HCT116 (cell line): ENCODE measurements around the gene SDK1. TPM values are rescaled to one million over a fixed set of nuclear protein-coding genes. Genes with fewer than 3 reads are reported as not detected.

Experiments used
- ATAC-seq: fragments of 200-7000 bp; cut with Tn5 transposase; 2 replicates; pipeline ENCODE4 v1.9.1; 2020; ENCODE audit warnings: mild to moderate bottlenecking, moderate library complexity
- BruUV-seq: library from RNA; stranded (reverse); fragments of 400-500 nt; replicated peaks from 2 replicates; lab custom pipeline; 2021; lab: Mats Ljungman, UMichigan
- CTCF ChIA-PET: fragments of 300-600 bp; sonication (Branson Sonifier 250); formaldehyde crosslinking; loops from one replicate; lab custom pipeline; 2021; ENCODE audit warnings: antibody characterized with exemption; lab: Charles Lee
- POLR2A ChIA-PET: fragments of 300-600, 350-600 bp; sonication (Branson Sonifier 250); formaldehyde crosslinking; loops from one replicate; lab custom pipeline; 2021; ENCODE audit warnings: antibody characterized with exemption; lab: Charles Lee
- RAD21 ChIA-PET, 2 experiments: fragments of 300-600 bp; sonication (Branson Sonifier 250); formaldehyde crosslinking; loops; one replicate each; lab custom pipeline; 2023; ENCODE audit warnings: low total read pairs in 2 of 2; ENCODE audit not compliant: uncharacterized antibody in 2 of 2, unreplicated experiment in 2 of 2, low non-redundant PET in 1 of 2; lab: Charles Lee
- DNase-seq: peaks from one replicate; pipeline ENCODE4 v3.0.0-alpha.2; 2010; ENCODE audit warnings: low read depth, low spot score
- H2AFZ ChIP-seq: fragments of 200-600 bp; shearing (Covaris generic), sonication (generic); 2 replicates; pipeline ENCODE4 v1.6.1; 2017; ENCODE audit warnings: low read depth, mixed run types, mixed read lengths, antibody characterized with exemption, low read length; ENCODE audit not compliant: poor library complexity, severe bottlenecking
- H3K27ac ChIP-seq: 2 replicates; pipeline ENCODE4 v1.5.1; 2012; ENCODE audit warnings: low read depth, low read length
- H3K27me3 ChIP-seq: fragments of 200-600 bp; sonication (generic); 2 replicates; pipeline ENCODE4 v1.6.1; 2016; ENCODE audit warnings: mixed run types, low read length, mixed read lengths; ENCODE audit not compliant: insufficient read depth
- H3K36me3 ChIP-seq, 2 experiments: fragments of 200-500 bp in 1 of 2; fragments of 200-600 bp in 1 of 2; sonication (Bioruptor generic) in 1 of 2; sonication (generic) in 1 of 2; 2 replicates each; pipeline versions ENCODE4 v1.5.1 to v1.6.1; 2014 to 2016; ENCODE audit warnings: low read length in 2 of 2, inconsistent platforms in 1 of 2, mixed read lengths in 1 of 2, mixed run types in 1 of 2; ENCODE audit not compliant: insufficient read depth in 2 of 2, control insufficient read depth in 1 of 2
- H3K4me1 ChIP-seq, 2 experiments: fragments of 200-600 bp in 1 of 2; sonication (generic) in 1 of 2; 2 replicates each; pipeline versions ENCODE4 v1.5.1 to v1.6.1; 2012 to 2017; ENCODE audit warnings: low read length in 2 of 2, inconsistent platforms in 1 of 2, mild to moderate bottlenecking in 1 of 2, mixed read lengths in 1 of 2, mixed run types in 1 of 2, moderate library complexity in 1 of 2; ENCODE audit not compliant: insufficient read depth in 2 of 2, control insufficient read depth in 1 of 2
- H3K4me2 ChIP-seq: fragments of 200-600 bp; sonication (generic); 2 replicates; pipeline ENCODE4 v1.6.1; 2017; ENCODE audit warnings: mixed run types, low read length, mixed read lengths
- H3K4me3 ChIP-seq, 2 experiments: fragments of 200-600 bp in 1 of 2; sonication (generic) in 1 of 2; replicated peaks in 1 of 2; 2 replicates each; pipeline ENCODE4 v1.5.1; 2011 to 2016; ENCODE audit warnings: low read length in 2 of 2, control low read depth in 1 of 2, low read depth in 1 of 2, mild to moderate bottlenecking in 1 of 2, mixed read lengths in 1 of 2, mixed run types in 1 of 2
- H3K79me2 ChIP-seq: fragments of 200-600 bp; sonication (generic); 2 replicates; pipeline ENCODE4 v1.6.1; 2017; ENCODE audit warnings: mild to moderate bottlenecking, mixed run types, low read length, moderate library complexity, mixed read lengths; ENCODE audit not compliant: insufficient read depth
- H3K9ac ChIP-seq: fragments of 200-600 bp; sonication (generic); 2 replicates; pipeline ENCODE4 v1.6.1; 2016; ENCODE audit warnings: low read length, mixed read lengths
- H3K9me2 ChIP-seq: fragments of 200-600 bp; sonication (generic), shearing (Covaris generic); 2 replicates; pipeline ENCODE4 v1.6.1; 2017; ENCODE audit warnings: mixed run types, mild to moderate bottlenecking, moderate library complexity; ENCODE audit not compliant: insufficient read depth
- H3K9me3 ChIP-seq, 2 experiments: fragments of 200-500 bp in 1 of 2; fragments of 200-600 bp in 1 of 2; sonication (Bioruptor generic) in 1 of 2; sonication (generic) in 1 of 2; 2 replicates each; pipeline ENCODE4 v1.6.1; 2014 to 2017; ENCODE audit warnings: low read length in 2 of 2, mixed read lengths in 2 of 2, inconsistent platforms in 1 of 2, low read depth in 1 of 2, mild to moderate bottlenecking in 1 of 2, mixed run types in 1 of 2, moderate library complexity in 1 of 2; ENCODE audit not compliant: control insufficient read depth in 1 of 2, insufficient read depth in 1 of 2
- H4K20me1 ChIP-seq: fragments of 200-600 bp; sonication (generic), shearing (Covaris generic); 2 replicates; pipeline ENCODE4 v1.6.1; 2017; ENCODE audit warnings: mixed run types, mild to moderate bottlenecking, moderate library complexity; ENCODE audit not compliant: insufficient read depth
- ATF3 ChIP-seq: IDR thresholded peaks from 2 replicates; pipeline ENCODE4 v1.6.1; 2012
- CBX3 ChIP-seq: IDR thresholded peaks from 2 replicates; pipeline ENCODE4 v1.6.1; 2012; ENCODE audit warnings: low read depth
- CEBPB ChIP-seq: IDR thresholded peaks from 2 replicates; pipeline ENCODE4 v1.6.1; 2012; ENCODE audit warnings: low read depth
- ELF1 ChIP-seq: IDR thresholded peaks from 2 replicates; pipeline ENCODE4 v1.6.1; 2012; ENCODE audit warnings: low read depth, borderline replicate concordance
- EZH2phosphoT487 ChIP-seq: fragments of 200-600 bp; IDR thresholded peaks from 2 replicates; pipeline ENCODE4 v1.6.1; 2018; ENCODE audit warnings: antibody characterized with exemption, borderline replicate concordance
- FOSL1 ChIP-seq: IDR thresholded peaks from 2 replicates; pipeline ENCODE4 v1.6.1; 2012; ENCODE audit warnings: low read depth
- JUND ChIP-seq: IDR thresholded peaks from 2 replicates; pipeline ENCODE4 v1.6.1; 2012
- POLR2A ChIP-seq: IDR thresholded peaks from 2 replicates; pipeline ENCODE4 v1.7.0; 2011; ENCODE audit warnings: borderline replicate concordance; ENCODE audit not compliant: insufficient read depth, insufficient read length; ENCODE audit errors: extremely low read depth
- REST ChIP-seq: IDR thresholded peaks from 2 replicates; pipeline ENCODE4 v1.6.1; 2012; ENCODE audit warnings: low read depth
- SIN3A ChIP-seq: IDR thresholded peaks from 2 replicates; pipeline ENCODE4 v1.6.1; 2012; ENCODE audit warnings: low read depth
- SP1 ChIP-seq: IDR thresholded peaks from 2 replicates; pipeline ENCODE4 v1.6.1; 2012; ENCODE audit warnings: low read depth
- SRF ChIP-seq: IDR thresholded peaks from 2 replicates; pipeline ENCODE4 v1.6.1; 2012; ENCODE audit warnings: low read depth
- TCF7L2 ChIP-seq: IDR thresholded peaks from 2 replicates; pipeline ENCODE4 v1.7.0; 2011; ENCODE audit warnings: borderline replicate concordance, inconsistent platforms; ENCODE audit not compliant: insufficient read depth, insufficient read length; ENCODE audit errors: extremely low read depth
- YY1 ChIP-seq: IDR thresholded peaks from 2 replicates; pipeline ENCODE4 v1.6.1; 2011; ENCODE audit warnings: low read length, low read depth, moderate library complexity, mild to moderate bottlenecking; ENCODE audit not compliant: insufficient replicate concordance; ENCODE audit errors: extremely low read depth
- ZFX ChIP-seq: fragments of 450-650 bp; IDR thresholded peaks from 2 replicates; pipeline ENCODE4 v1.6.1; 2017
- intact Hi-C: fragments of 100-400 bp; cut with micrococcal nuclease; formaldehyde crosslinking; loops from 2 replicates; pipeline ENCODE4 v1.10.0; 2022
- total RNA-seq: library from RNA; stranded (reverse); gene quantifications from one replicate; pipeline ENCODE4 v1.2.1, GENCODE V29; 2021; ENCODE audit not compliant: unreplicated experiment
- TF ChIP-seq, protein P1 (sequence below): IDR thresholded peaks from 2 replicates; pipeline ENCODE4 v1.6.1; 2012
- TF ChIP-seq, protein P2 (sequence below), 3 experiments: fragments of 200-600 bp in 1 of 3; sonication (generic) in 1 of 3; IDR thresholded peaks in 2 of 3; conservative IDR thresholded peaks in 1 of 3; 2 replicates each; pipeline ENCODE4 v1.5.1; 2012 to 2017; ENCODE audit warnings: low read depth in 2 of 3, low read length in 2 of 3, antibody characterized with exemption in 1 of 3, borderline replicate concordance in 1 of 3, control low read depth in 1 of 3, mild to moderate bottlenecking in 1 of 3, mixed read lengths in 1 of 3, mixed run types in 1 of 3, moderate library complexity in 1 of 3; ENCODE audit not compliant: insufficient read depth in 1 of 3

Gene SDK1
- total RNA-seq, 1 experiment from 2014 or later, result 0.05 TPM

DNA sequence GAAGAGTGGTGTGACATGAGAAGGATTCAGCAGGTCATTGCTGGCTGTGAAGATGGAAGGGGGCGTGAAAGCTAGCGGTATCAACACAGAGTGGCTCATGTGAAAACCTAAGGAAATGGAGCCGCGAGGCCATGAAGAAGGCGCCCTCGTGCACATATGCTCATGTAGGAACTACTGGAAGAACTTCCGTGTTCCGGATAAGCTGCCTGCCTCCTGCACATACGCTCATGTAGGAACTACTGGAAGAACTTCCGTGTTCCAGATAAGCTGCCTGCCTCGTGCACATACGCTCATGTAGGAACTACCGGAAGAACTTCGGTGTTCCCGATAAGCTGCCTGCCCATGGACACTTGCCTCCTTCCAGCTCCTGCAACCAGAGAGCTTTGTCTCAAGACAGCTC, 179.1 kb downstream of the SDK1 start:
- Histone ChIP-seq H3K79me2 (no peaks in the 10 kb centered on the region), H2AFZ (no peak overlapping the region), H3K4me1 (no peaks in the 10 kb centered on the region), H3K9me2 (no peaks in the 10 kb centered on the region), H3K4me2 (no peak overlapping the region), H3K9me3 (no peaks in the 10 kb centered on the region), H3K27ac (no peak overlapping the region), H3K4me3 (no peak overlapping the region), H3K9ac (no peak overlapping the region), H4K20me1 (no peaks in the 10 kb centered on the region), H3K27me3 (peaks cover 24% of the 10 kb centered on the region; the same call in 1 of the 2 replicates), H3K36me3 (no peaks in the 10 kb centered on the region)
- ChIA-PET POLR2A (no interaction called here), CTCF (no interaction called here), RAD21 (no interaction called here)
- TF ChIP-seq POLR2A, result no peak
- no peak for ATAC-seq
- intact Hi-C loops, result no loop called here
- no TSS peak for BruUV-seq
- DNase-seq, result no peak

- Histone ChIP-seq H3K4me3 (no peak overlapping the region), H3K36me3 (no peaks in the 10 kb centered on the region), H3K9me3 (no peaks in the 10 kb centered on the region), H3K4me2 (no peak overlapping the region), H4K20me1 (no peaks in the 10 kb centered on the region; the same call in 1 of the 2 replicates), H3K9me2 (no peaks in the 10 kb centered on the region), H3K79me2 (no peaks in the 10 kb centered on the region), H3K27ac (no peak overlapping the region), H3K27me3 (peaks cover 28% of the 10 kb centered on the region; the same call in 1 of the 2 replicates), H3K9ac (no peak overlapping the region), H3K4me1 (no peaks in the 10 kb centered on the region), H2AFZ (no peak overlapping the region)
- no TSS peak for BruUV-seq
- ATAC-seq (no peak), DNase-seq (no peak)
- ChIA-PET CTCF (interaction anchor here (1.3 kb wide), 1 partner anchor 81 kb away, joined by 4 read pairs; no protein-coding TSS in a partner anchor), POLR2A (no interaction called here), RAD21 (no interaction called here)
- intact Hi-C loops, result no loop called here
- TF ChIP-seq ZFX (no peak), YY1 (no peak), SRF (no peak), SIN3A (no peak), POLR2A (no peak), FOSL1 (no peak), CBX3 (no peak), SP1 (no peak), REST (no peak), TCF7L2 (no peak), CEBPB (no peak), EZH2phosphoT487 (no peak), ATF3 (no peak), ELF1 (no peak), JUND (no peak)
- TF ChIP-seq, protein P1, sequence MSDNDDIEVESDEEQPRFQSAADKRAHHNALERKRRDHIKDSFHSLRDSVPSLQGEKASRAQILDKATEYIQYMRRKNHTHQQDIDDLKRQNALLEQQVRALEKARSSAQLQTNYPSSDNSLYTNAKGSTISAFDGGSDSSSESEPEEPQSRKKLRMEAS, result no peak
- TF ChIP-seq, protein P2, sequence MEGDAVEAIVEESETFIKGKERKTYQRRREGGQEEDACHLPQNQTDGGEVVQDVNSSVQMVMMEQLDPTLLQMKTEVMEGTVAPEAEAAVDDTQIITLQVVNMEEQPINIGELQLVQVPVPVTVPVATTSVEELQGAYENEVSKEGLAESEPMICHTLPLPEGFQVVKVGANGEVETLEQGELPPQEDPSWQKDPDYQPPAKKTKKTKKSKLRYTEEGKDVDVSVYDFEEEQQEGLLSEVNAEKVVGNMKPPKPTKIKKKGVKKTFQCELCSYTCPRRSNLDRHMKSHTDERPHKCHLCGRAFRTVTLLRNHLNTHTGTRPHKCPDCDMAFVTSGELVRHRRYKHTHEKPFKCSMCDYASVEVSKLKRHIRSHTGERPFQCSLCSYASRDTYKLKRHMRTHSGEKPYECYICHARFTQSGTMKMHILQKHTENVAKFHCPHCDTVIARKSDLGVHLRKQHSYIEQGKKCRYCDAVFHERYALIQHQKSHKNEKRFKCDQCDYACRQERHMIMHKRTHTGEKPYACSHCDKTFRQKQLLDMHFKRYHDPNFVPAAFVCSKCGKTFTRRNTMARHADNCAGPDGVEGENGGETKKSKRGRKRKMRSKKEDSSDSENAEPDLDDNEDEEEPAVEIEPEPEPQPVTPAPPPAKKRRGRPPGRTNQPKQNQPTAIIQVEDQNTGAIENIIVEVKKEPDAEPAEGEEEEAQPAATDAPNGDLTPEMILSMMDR (IDR thresholded peaks at IDR 0.05 in 2 of 3, conservative IDR thresholded peaks at IDR 0.05 in 1 of 3; ENCODE audit: borderline replicate concordance in 1 of 3, insufficient read depth in 1 of 3, low read depth in 2 of 3, low read length in 2 of 3), result no peak
These were observed 180.4 kb downstream of the SDK1 start for GRCh38 chr7:3481435-3481834.
